GM12878 (cell line): ENCODE results near the gene PRSS16. TPM values are rescaled to one million over a fixed set of nuclear protein-coding genes. Genes with fewer than 3 reads are reported as not detected.

Experiments used
- BHLHE40 ChIP-seq, 2 experiments: fragments of 450-650 bp in 1 of 2; IDR thresholded peaks; 2 replicates each; pipeline ENCODE4 v1.6.1; 2011 to 2017; ENCODE audit warnings: low read depth in 2 of 2, borderline replicate concordance in 1 of 2, improper control_type of control experiment in 1 of 2, low read length in 1 of 2, mild to moderate bottlenecking in 1 of 2
- CBFB ChIP-seq: IDR thresholded peaks from 2 replicates; pipeline ENCODE4 v1.6.1; 2016; ENCODE audit warnings: antibody characterized with exemption, low read depth
- DPF2 ChIP-seq: fragments of 450-650 bp; IDR thresholded peaks from 2 replicates; pipeline ENCODE4 v1.6.1; 2017; ENCODE audit warnings: mild to moderate bottlenecking
- JUNB ChIP-seq: IDR thresholded peaks from 2 replicates; pipeline ENCODE4 v1.6.1; 2016; ENCODE audit warnings: antibody characterized with exemption, mild to moderate bottlenecking
- KAT2A ChIP-seq: conservative IDR thresholded peaks from 2 replicates; pipeline ENCODE4 v1.6.1; 2011; ENCODE audit warnings: low read depth, low read length; ENCODE audit not compliant: control insufficient read depth
- MEF2B ChIP-seq: fragments of 450-650 bp; IDR thresholded peaks from 2 replicates; pipeline ENCODE4 v1.6.1; 2018; ENCODE audit warnings: mild to moderate bottlenecking, moderate library complexity; ENCODE audit not compliant: partially characterized antibody, poor library complexity, severe bottlenecking
- MYB ChIP-seq: fragments of 150-350 bp; IDR thresholded peaks from 2 replicates; pipeline ENCODE4 v1.6.1; 2014; ENCODE audit warnings: mild to moderate bottlenecking, low read depth, low read length, borderline replicate concordance
- RAD51 ChIP-seq: fragments of 450-650 bp; IDR thresholded peaks from 2 replicates; pipeline ENCODE4 v1.6.1; 2016; ENCODE audit warnings: moderate library complexity, mild to moderate bottlenecking, inconsistent platforms
- SMAD1 ChIP-seq: fragments of 450-650 bp; IDR thresholded peaks from 2 replicates; pipeline ENCODE4 v1.6.1; 2018; ENCODE audit warnings: mild to moderate bottlenecking, low read depth; ENCODE audit not compliant: partially characterized antibody
- SMAD5 ChIP-seq: IDR thresholded peaks from 2 replicates; pipeline ENCODE4 v1.6.1; 2016; ENCODE audit warnings: antibody characterized with exemption, low read depth
- TCF12 ChIP-seq: IDR thresholded peaks from 2 replicates; pipeline ENCODE4 v1.6.1; 2011; ENCODE audit warnings: low read depth, mild to moderate bottlenecking, low read length
- WRNIP1 ChIP-seq: IDR thresholded peaks from 2 replicates; pipeline ENCODE4 v1.6.1; 2011; ENCODE audit warnings: low read depth, low read length, improper control_type of control experiment, borderline replicate concordance
- ZNF24 ChIP-seq: fragments of 450-650 bp; IDR thresholded peaks from 2 replicates; pipeline ENCODE4 v1.6.1; 2017; ENCODE audit warnings: antibody characterized with exemption, mild to moderate bottlenecking
- ZNF384 ChIP-seq: IDR thresholded peaks from 2 replicates; pipeline ENCODE4 v1.6.1; 2012; ENCODE audit warnings: low read depth, mild to moderate bottlenecking, low read length, improper control_type of control experiment, borderline replicate concordance
- polyA plus RNA-seq, 11 experiments: library from polyadenylated mRNA; depleted of rRNA in 4 of 11; unstranded in 6 of 11; stranded (reverse) in 5 of 11; fragments of >200 nt; fragmentation: Nextera tagmentation in 4 of 11; fragmentation: Illumina TruSeq in 1 of 11; extraction: Ambion mirVana in 4 of 11; extraction: Trizol in 1 of 11; gene quantifications; 1 replicate in 1 of 11; 2 replicates in 10 of 11; pipeline versions ENCODE4 v1.2.1 to v1.2.3, GENCODE V29; 2011 to 2016; ENCODE audit warnings: inconsistent platforms in 2 of 11, missing spikeins in 2 of 11, low read depth in 1 of 11
- total RNA-seq, 4 experiments: library from RNA; depleted of rRNA in 3 of 4; stranded (reverse); fragments of >200 nt in 3 of 4; fragmentation: Illumina TruSeq in 1 of 4; extraction: Trizol in 1 of 4; gene quantifications; 2 replicates each; pipeline versions ENCODE4 v1.2.1 to v1.2.3, GENCODE V29; 2013 to 2021
- TF ChIP-seq, protein P1 (sequence below): fragments of 450-650 bp; IDR thresholded peaks from 2 replicates; pipeline ENCODE4 v1.6.1; 2017; ENCODE audit warnings: low read depth, mild to moderate bottlenecking, moderate library complexity
- TF ChIP-seq, protein P2 (sequence below), 3 experiments: IDR thresholded peaks in 2 of 3; conservative IDR thresholded peaks in 1 of 3; 2 replicates each; pipeline ENCODE4 v1.5.1; 2011; ENCODE audit warnings: low read depth in 3 of 3, low read length in 3 of 3, mild to moderate bottlenecking in 3 of 3, control low read depth in 2 of 3, moderate library complexity in 2 of 3, inconsistent platforms in 1 of 3, mixed read lengths in 1 of 3; ENCODE audit not compliant: control insufficient read depth in 2 of 3, insufficient read depth in 1 of 3; ENCODE audit errors: extremely low read depth in 1 of 3

The PRSS16 gene
- total and polyA plus RNA-seq, 10 of the 15 experiments (the other 5 are each of a cell fraction or from before 2014, with no cell fraction given): 2.1 to 12.8 (median 6.6) TPM

DNA sequence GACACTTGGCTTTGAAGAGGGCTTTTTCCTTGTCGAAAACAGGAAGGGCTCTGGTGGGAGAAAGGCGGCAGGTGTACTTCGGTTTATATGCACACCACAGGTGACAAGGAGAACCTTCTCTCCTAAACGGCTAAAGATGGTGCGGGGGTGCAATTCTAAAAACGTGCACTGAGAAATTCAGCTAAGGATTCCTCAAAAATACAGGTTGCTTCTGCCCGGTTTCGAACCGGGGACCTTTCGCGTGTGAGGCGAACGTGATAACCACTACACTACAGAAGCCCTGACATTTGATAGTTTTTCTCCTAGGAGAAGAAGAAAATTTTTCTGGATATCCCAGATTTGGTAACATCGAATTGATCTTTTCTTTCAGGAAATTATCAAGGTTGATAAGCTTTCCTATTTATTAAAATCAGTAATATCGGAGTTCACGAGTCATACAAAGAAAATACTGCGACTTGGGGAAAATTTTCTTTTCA, 32.6 kb downstream of the PRSS16 start (continued):
- TF ChIP-seq, protein P1, sequence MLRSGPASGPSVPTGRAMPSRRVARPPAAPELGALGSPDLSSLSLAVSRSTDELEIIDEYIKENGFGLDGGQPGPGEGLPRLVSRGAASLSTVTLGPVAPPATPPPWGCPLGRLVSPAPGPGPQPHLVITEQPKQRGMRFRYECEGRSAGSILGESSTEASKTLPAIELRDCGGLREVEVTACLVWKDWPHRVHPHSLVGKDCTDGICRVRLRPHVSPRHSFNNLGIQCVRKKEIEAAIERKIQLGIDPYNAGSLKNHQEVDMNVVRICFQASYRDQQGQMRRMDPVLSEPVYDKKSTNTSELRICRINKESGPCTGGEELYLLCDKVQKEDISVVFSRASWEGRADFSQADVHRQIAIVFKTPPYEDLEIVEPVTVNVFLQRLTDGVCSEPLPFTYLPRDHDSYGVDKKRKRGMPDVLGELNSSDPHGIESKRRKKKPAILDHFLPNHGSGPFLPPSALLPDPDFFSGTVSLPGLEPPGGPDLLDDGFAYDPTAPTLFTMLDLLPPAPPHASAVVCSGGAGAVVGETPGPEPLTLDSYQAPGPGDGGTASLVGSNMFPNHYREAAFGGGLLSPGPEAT: 0 out of 2 replicates have a peak, but pooled peaks have one; percentile 27
- peak; percentile 9 to 11; a peak in 1 of 4 replicates for TF ChIP-seq BHLHE40 (IDR thresholded peaks at IDR 0.05; ENCODE audit: borderline replicate concordance in 1 of 2, low read depth in 2 of 2, low read length in 1 of 2)
- TF ChIP-seq MEF2B: no peak
- TF ChIP-seq ZNF24: peak; percentile 95
- TF ChIP-seq RAD51: no peak
- no peak for TF ChIP-seq TCF12
- TF ChIP-seq MYB: no peak
- TF ChIP-seq SMAD5: no peak
- no peak for TF ChIP-seq CBFB
- no peak for TF ChIP-seq WRNIP1
- no peak for TF ChIP-seq SMAD1
- TF ChIP-seq KAT2A: no peak
- TF ChIP-seq, protein P2, sequence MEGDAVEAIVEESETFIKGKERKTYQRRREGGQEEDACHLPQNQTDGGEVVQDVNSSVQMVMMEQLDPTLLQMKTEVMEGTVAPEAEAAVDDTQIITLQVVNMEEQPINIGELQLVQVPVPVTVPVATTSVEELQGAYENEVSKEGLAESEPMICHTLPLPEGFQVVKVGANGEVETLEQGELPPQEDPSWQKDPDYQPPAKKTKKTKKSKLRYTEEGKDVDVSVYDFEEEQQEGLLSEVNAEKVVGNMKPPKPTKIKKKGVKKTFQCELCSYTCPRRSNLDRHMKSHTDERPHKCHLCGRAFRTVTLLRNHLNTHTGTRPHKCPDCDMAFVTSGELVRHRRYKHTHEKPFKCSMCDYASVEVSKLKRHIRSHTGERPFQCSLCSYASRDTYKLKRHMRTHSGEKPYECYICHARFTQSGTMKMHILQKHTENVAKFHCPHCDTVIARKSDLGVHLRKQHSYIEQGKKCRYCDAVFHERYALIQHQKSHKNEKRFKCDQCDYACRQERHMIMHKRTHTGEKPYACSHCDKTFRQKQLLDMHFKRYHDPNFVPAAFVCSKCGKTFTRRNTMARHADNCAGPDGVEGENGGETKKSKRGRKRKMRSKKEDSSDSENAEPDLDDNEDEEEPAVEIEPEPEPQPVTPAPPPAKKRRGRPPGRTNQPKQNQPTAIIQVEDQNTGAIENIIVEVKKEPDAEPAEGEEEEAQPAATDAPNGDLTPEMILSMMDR (IDR thresholded peaks at IDR 0.05 in 2 of 3, conservative IDR thresholded peaks at IDR 0.05 in 1 of 3; ENCODE audit: control insufficient read depth in 2 of 3, extremely low read depth in 1 of 3, insufficient read depth in 1 of 3, low read depth in 3 of 3, low read length in 3 of 3): no peak
- peak; percentile 47 for TF ChIP-seq JUNB
- no peak for TF ChIP-seq ZNF384
- no peak for TF ChIP-seq DPF2
